HG03378 (cell line): ENCODE measurements around the gene NOL8.

Experiments used
- ATAC-seq: cut with Tn5 transposase; IDR thresholded peaks from one replicate; pipeline ENCODE4 v1.9.1; 2021; ENCODE audit warnings: mild to moderate bottlenecking, moderate library complexity; ENCODE audit not compliant: unreplicated experiment

Gene NOL8

DNA sequence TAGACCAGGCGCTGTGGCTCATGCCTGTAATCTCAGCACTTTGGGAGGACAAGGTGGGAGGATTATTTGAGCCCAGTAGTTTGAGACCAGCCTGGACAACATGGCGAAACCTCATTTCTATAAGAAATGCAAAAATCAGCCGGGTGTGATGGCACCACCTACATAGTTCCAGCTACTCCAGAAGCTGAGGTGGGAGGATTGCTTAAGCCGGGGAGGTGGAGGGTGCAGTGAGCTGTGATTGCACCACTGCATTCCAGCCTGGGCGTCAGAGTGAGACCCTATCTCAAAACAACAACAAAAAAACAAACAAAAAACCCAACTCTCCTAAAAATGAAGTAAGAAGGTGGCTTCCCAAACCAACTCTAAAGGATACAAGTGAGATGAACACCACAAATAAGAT is 54.6 kb downstream of the NOL8 start:
- ATAC-seq: no peak

DNA sequence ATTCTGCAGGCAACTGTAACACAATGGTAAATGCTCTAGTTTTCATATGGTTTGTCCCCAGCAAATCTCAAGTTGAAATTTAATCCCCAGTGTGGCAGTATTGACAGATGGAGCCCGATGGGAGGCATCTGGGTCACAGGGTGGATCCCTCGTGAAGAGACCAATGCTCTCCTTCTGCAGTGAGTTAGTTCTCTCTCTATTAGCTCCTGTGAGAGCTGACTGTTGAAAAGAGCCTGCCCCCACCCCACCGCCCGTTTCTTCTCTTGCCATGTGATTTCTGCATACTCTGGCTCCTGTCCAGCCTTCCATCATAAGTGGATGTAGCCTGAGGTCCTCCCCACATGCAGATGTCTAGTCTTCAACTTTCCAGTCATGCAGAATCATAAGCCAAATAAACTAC is 58.7 kb downstream of the NOL8 start:
- ATAC-seq: no peak

DNA sequence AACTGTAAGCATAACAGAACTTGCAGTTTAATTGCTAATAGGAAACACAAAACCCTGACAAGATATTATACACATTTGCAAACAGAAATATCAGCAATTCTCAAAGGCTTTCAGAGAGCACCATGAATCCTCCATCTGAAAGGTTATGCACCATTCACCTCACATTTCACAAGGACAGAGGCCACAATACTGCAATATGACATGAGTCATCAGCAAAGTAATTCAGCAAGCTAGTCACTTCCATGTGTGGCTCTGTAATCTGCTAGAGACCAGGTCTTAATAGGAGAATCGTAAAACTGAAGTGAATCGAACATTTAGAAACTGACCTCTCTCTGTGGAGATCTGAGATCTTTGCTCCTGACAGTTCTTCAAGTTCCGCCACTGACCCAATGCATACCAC is 60.0 kb downstream of the NOL8 start:
- no peak for ATAC-seq

- no peak for ATAC-seq
These were observed 62.0 kb downstream of the NOL8 start for GRCh38 chr9:92263131-92263530.

GRCh38 chr9:92257327-92257726 is 67.8 kb downstream of the NOL8 start:
- no peak for ATAC-seq

- no peak for ATAC-seq
These were observed 70.5 kb downstream of the NOL8 start for GRCh38 chr9:92254381-92255337.

DNA sequence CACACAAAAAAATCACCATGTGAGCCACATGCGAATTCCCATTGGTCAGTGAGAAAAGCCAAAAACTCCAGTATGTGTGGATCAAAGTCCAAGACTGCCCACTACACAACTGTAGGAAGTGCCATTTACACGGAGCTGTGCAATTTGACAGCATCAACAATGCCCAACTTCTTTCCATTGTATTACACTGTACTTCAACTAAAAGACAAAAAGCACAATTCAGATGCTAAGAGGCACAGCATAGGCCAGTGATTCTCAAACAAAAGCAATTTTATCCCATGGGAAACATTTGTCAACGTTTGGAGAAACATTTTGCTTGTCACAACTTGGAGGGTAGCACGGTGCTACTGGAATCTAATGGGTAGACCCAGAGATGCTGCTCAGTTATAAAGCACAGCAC is 71.5 kb downstream of the NOL8 start:
- no peak for ATAC-seq

DNA sequence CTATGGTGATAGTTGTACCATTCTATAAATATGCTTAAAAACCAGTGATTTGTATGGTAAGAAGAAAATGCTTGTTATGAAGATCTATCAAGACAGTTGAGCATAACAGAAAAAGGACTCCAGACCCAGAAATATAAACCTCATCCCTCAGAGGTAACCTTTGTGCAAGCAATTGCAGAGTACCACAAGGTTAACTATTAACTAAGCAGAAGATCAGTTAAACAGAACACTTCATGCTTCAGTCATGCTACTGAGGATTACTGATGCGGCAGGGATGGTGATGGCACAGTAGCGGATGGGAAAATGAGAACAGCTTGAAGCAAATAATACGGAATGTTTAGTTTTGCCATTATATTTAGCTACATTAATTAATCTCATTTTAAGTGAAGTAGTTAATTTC is 77.2 kb downstream of the NOL8 start:
- no peak for ATAC-seq
